IMR-90 (cell line): ENCODE measurements around the gene AK1. TPM values are rescaled to one million over a fixed set of nuclear protein-coding genes. Genes with fewer than 3 reads are reported as not detected.

Experiments used
- ATAC-seq: fragments of 200-7000 bp; cut with Tn5 transposase; 2 replicates; pipeline ENCODE4 v1.9.1; 2020; ENCODE audit warnings: low read depth, mild to moderate bottlenecking, moderate library complexity
- BruUV-seq: library from RNA; stranded (reverse); fragments of 400-500 nt; replicated peaks from 2 replicates; lab custom pipeline; 2021; lab: Mats Ljungman, UMichigan
- CTCF ChIA-PET: fragments of 300-600 bp; formaldehyde crosslinking; extraction: SDS; loops from one replicate; lab custom pipeline; 2021; ENCODE audit warnings: antibody characterized with exemption; lab: Yijun Ruan, JAX
- POLR2A ChIA-PET: fragments of 300-600 bp; sonication (Branson Sonifier 250); formaldehyde crosslinking; loops from one replicate; lab custom pipeline; 2022; ENCODE audit warnings: antibody characterized with exemption; ENCODE audit not compliant: unreplicated experiment; lab: Charles Lee
- DNase-seq: peaks from one replicate; pipeline ENCODE4 v3.0.0; 2013
- H2AFZ ChIP-seq: replicated peaks from 2 replicates; pipeline ENCODE3; 2013; ENCODE audit warnings: low read length, mild to moderate bottlenecking; ENCODE audit not compliant: poor library complexity
- H2AK5ac ChIP-seq: 2 replicates; pipeline ENCODE4 v1.6.1; 2013; ENCODE audit warnings: low read depth, low read length, inconsistent platforms
- H2AK9ac ChIP-seq: replicated peaks from 2 replicates; pipeline ENCODE3; 2013; ENCODE audit warnings: mild to moderate bottlenecking, low read depth, low read length, moderate library complexity; ENCODE audit not compliant: poor library complexity
- H2BK120ac ChIP-seq: 2 replicates; pipeline ENCODE4 v1.6.1; 2013; ENCODE audit warnings: low read depth, low read length, inconsistent platforms
- H2BK15ac ChIP-seq: 3 replicates; pipeline ENCODE4 v1.6.1; 2013; ENCODE audit warnings: low read depth, low read length, inconsistent platforms
- H2BK20ac ChIP-seq: 2 replicates; pipeline ENCODE4 v1.6.1; 2013; ENCODE audit warnings: low read depth, mild to moderate bottlenecking, inconsistent platforms, low read length, moderate library complexity
- H2BK5ac ChIP-seq: 2 replicates; pipeline ENCODE4 v1.6.1; 2013; ENCODE audit warnings: mild to moderate bottlenecking, low read depth, low read length, inconsistent platforms; ENCODE audit not compliant: poor library complexity, severe bottlenecking
- H3K14ac ChIP-seq: replicated peaks from 2 replicates; pipeline ENCODE4 v1.6.1; 2013; ENCODE audit warnings: low read depth, low read length, inconsistent platforms
- H3K18ac ChIP-seq: 2 replicates; pipeline ENCODE4 v1.6.1; 2013; ENCODE audit warnings: low read depth, low read length, control low read depth
- H3K23ac ChIP-seq: 2 replicates; pipeline ENCODE4 v1.6.1; 2013; ENCODE audit warnings: low read depth, low read length, inconsistent platforms
- H3K27ac ChIP-seq: 2 replicates; pipeline ENCODE4 v1.5.1; 2013; ENCODE audit warnings: mild to moderate bottlenecking, control low read depth, low read length; ENCODE audit not compliant: insufficient read depth
- H3K27me3 ChIP-seq: 2 replicates; pipeline ENCODE4 v1.6.1; 2013; ENCODE audit warnings: low read length; ENCODE audit not compliant: control insufficient read depth, insufficient read depth
- H3K36me3 ChIP-seq: 2 replicates; pipeline ENCODE4 v1.6.1; 2013; ENCODE audit warnings: low read length, mixed read lengths; ENCODE audit not compliant: control insufficient read depth, insufficient read depth
- H3K4ac ChIP-seq: 2 replicates; pipeline ENCODE4 v1.6.1; 2013; ENCODE audit warnings: low read depth, low read length, inconsistent platforms
- H3K4me1 ChIP-seq: 2 replicates; pipeline ENCODE4 v1.6.1; 2013; ENCODE audit warnings: low read length, mixed read lengths; ENCODE audit not compliant: control insufficient read depth, insufficient read depth
- H3K4me2 ChIP-seq: 2 replicates; pipeline ENCODE4 v1.6.1; 2013; ENCODE audit warnings: low read depth, mild to moderate bottlenecking, control low read depth, low read length, moderate library complexity
- H3K4me3 ChIP-seq: 2 replicates; pipeline ENCODE4 v1.5.1; 2013; ENCODE audit warnings: low read depth, mild to moderate bottlenecking, control low read depth, low read length, moderate library complexity; ENCODE audit not compliant: insufficient read depth
- H3K56ac ChIP-seq: 2 replicates; pipeline ENCODE4 v1.6.1; 2013; ENCODE audit warnings: low read length, inconsistent platforms; ENCODE audit not compliant: insufficient read depth; ENCODE audit errors: extremely low read depth
- H3K79me1 ChIP-seq, 2 experiments: 2 replicates each; pipeline ENCODE4 v1.6.1; 2013; ENCODE audit warnings: low read length in 2 of 2, inconsistent platforms in 1 of 2, low read depth in 1 of 2
- H3K9ac ChIP-seq: 2 replicates; pipeline ENCODE4 v1.6.1; 2013; ENCODE audit warnings: low read depth, low read length, control low read depth
- H3K9me1 ChIP-seq: 2 replicates; pipeline ENCODE4 v1.6.1; 2013; ENCODE audit warnings: low read length, inconsistent platforms; ENCODE audit not compliant: insufficient read depth
- H3K9me3 ChIP-seq: 2 replicates; pipeline ENCODE4 v1.6.1; 2013; ENCODE audit warnings: low read length; ENCODE audit not compliant: control insufficient read depth, insufficient read depth
- H4K20me1 ChIP-seq: 2 replicates; pipeline ENCODE4 v1.6.1; 2013; ENCODE audit warnings: low read length, inconsistent platforms; ENCODE audit not compliant: insufficient read depth
- H4K5ac ChIP-seq: 2 replicates; pipeline ENCODE4 v1.6.1; 2013; ENCODE audit warnings: mild to moderate bottlenecking, low read depth, low read length, control low read depth
- H4K8ac ChIP-seq, 2 experiments: 2 replicates each; pipeline ENCODE4 v1.6.1; 2013; ENCODE audit warnings: low read depth in 2 of 2, low read length in 2 of 2, control low read depth in 1 of 2, inconsistent platforms in 1 of 2
- H4K91ac ChIP-seq: 2 replicates; pipeline ENCODE4 v1.6.1; 2013; ENCODE audit warnings: low read depth, low read length, inconsistent platforms; ENCODE audit not compliant: insufficient read depth
- BHLHE40 ChIP-seq: fragments of 150-350 bp; IDR thresholded peaks from 2 replicates; pipeline ENCODE4 v1.6.1; 2016; ENCODE audit warnings: mild to moderate bottlenecking, low read depth, low read length
- CEBPB ChIP-seq: IDR thresholded peaks from 2 replicates; pipeline ENCODE4 v1.6.1; 2012; ENCODE audit warnings: low read depth, low read length, improper control_type of control experiment
- CHD1 ChIP-seq: IDR thresholded peaks from 2 replicates; pipeline ENCODE4 v1.6.1; 2012; ENCODE audit warnings: low read depth, low read length, improper control_type of control experiment
- FOS ChIP-seq: fragments of 150-350 bp; IDR thresholded peaks from 2 replicates; pipeline ENCODE4 v1.6.1; 2016; ENCODE audit warnings: low read depth, low read length
- MAFK ChIP-seq: IDR thresholded peaks from 2 replicates; pipeline ENCODE4 v1.6.1; 2012; ENCODE audit warnings: low read depth, low read length, improper control_type of control experiment
- MAZ ChIP-seq: IDR thresholded peaks from 2 replicates; pipeline ENCODE4 v1.6.1; 2012; ENCODE audit warnings: low read depth, mild to moderate bottlenecking, low read length, improper control_type of control experiment, moderate library complexity, borderline replicate concordance
- MXI1 ChIP-seq: IDR thresholded peaks from 2 replicates; pipeline ENCODE4 v1.6.1; 2012; ENCODE audit warnings: low read depth, mild to moderate bottlenecking, low read length, moderate library complexity, borderline replicate concordance
- NFE2L2 ChIP-seq: fragments of 150-350 bp; IDR thresholded peaks from 2 replicates; pipeline ENCODE4 v1.6.1; 2016; ENCODE audit warnings: low read depth, mild to moderate bottlenecking, low read length
- POLR2A ChIP-seq: IDR thresholded peaks from 2 replicates; pipeline ENCODE4 v1.6.1; 2012; ENCODE audit warnings: mild to moderate bottlenecking, low read depth, low read length
- RAD21 ChIP-seq: IDR thresholded peaks from 2 replicates; pipeline ENCODE4 v1.6.1; 2012; ENCODE audit warnings: low read length, improper control_type of control experiment
- RCOR1 ChIP-seq: IDR thresholded peaks from 2 replicates; pipeline ENCODE4 v1.6.1; 2012; ENCODE audit warnings: mild to moderate bottlenecking, low read length, improper control_type of control experiment; ENCODE audit not compliant: insufficient replicate concordance
- RFX5 ChIP-seq: IDR thresholded peaks from 2 replicates; pipeline ENCODE4 v1.8.0; 2012; ENCODE audit warnings: low read depth, mild to moderate bottlenecking, low read length, moderate library complexity
- SMC3 ChIP-seq: fragments of 150-350 bp; IDR thresholded peaks from 2 replicates; pipeline ENCODE4 v1.6.1; 2016; ENCODE audit warnings: low read depth, mild to moderate bottlenecking, antibody characterized with exemption, low read length, moderate library complexity
- USF2 ChIP-seq: fragments of 150-350 bp; IDR thresholded peaks from 2 replicates; pipeline ENCODE4 v1.6.1; 2017; ENCODE audit warnings: mild to moderate bottlenecking, antibody characterized with exemption, low read length, low read depth
- WGBS, 2 experiments: methylation state at CpG; one replicate each; pipeline versions ENCODE4 v1.1.5 to v1.1.7; 2013; ENCODE audit warnings: missing lambda C conversion rate in 2 of 2; ENCODE audit not compliant: insufficient read length in 1 of 2; ENCODE audit errors: extremely low coverage in 2 of 2; 5-methylcytosine and 5-hydroxymethylcytosine counted together
- dilution Hi-C: fragments of 300-500 bp; cut with HindIII; formaldehyde crosslinking; loops from one replicate; pipeline ENCODE4 v1.14.3; 2018; ENCODE audit warnings: low sequenced_read_pairs; ENCODE audit not compliant: unreplicated experiment
- in situ Hi-C: fragments of 300-500 bp; cut with MboI; formaldehyde crosslinking; loops from 3 replicates; pipeline ENCODE4 v1.14.3; 2019; ENCODE audit warnings: low sequenced_read_pairs, inconsistent platforms, mixed read lengths
- intact Hi-C: fragments of 100-400 bp; cut with micrococcal nuclease; formaldehyde crosslinking; loops from 2 replicates; pipeline ENCODE4 v1.10.0; 2022
- polyA plus RNA-seq, 3 experiments: library from polyadenylated mRNA; depleted of rRNA; stranded (reverse); fragments of >200 nt; gene quantifications; 2 replicates each; pipeline ENCODE4 v1.2.3, GENCODE V29; 2012; ENCODE audit warnings: low replicate concordance in 1 of 3
- total RNA-seq: library from RNA; depleted of rRNA; stranded (reverse); fragments of >200 nt; gene quantifications from 2 replicates; pipeline ENCODE4 v1.2.3, GENCODE V29; 2012
- TF ChIP-seq, protein P1 (sequence below): conservative IDR thresholded peaks from 2 replicates; pipeline ENCODE4 v1.5.1; 2012; ENCODE audit warnings: mild to moderate bottlenecking, low read depth, low read length, improper control_type of control experiment
- TF ChIP-seq, protein P2 (sequence below): fragments of 150-350 bp; IDR thresholded peaks from 2 replicates; pipeline ENCODE4 v1.6.1; 2016; ENCODE audit warnings: low read depth, mild to moderate bottlenecking, low read length, moderate library complexity, borderline replicate concordance

The AK1 gene
- total and polyA plus RNA-seq, 2 of the 4 experiments (the other 2 are of a cell fraction), result 44.8 to 119 TPM

DNA sequence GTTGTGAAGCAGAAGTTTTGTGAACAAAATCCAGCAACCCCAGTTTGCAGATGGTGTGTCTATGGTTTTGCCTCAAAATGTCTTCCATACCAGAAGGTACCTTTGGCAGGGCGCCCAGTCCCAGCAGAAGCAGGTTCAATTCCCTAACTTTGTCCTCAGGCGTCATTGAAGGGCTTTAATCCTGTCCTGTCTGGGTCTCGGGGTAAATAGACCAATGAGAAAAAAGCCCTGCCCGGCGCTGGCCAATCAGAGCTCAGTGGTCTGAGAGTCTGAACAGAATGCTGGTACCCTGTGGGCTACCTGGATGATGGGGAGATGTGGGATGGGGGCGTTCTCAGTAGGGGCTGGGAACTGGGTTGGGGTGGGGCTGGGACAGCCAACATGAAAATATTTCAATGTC lies 45.6 kb upstream of the AK1 start:
- no peaks in the 10 kb centered on the region for H3K36me3 ChIP-seq
- H3K18ac ChIP-seq, result no peak overlapping the region; the same call in 1 of the 2 replicates
- H4K5ac ChIP-seq, result no peak overlapping the region
- H3K9me1 ChIP-seq, result peaks cover 19% of the 10 kb centered on the region
- H3K4me2 ChIP-seq, result no peak overlapping the region
- peak overlapping the region; percentile 76; the same call in 1 of the 2 replicates for H4K91ac ChIP-seq
- peak overlapping the region; percentile 85; the same call in 1 of the 2 replicates for H2BK20ac ChIP-seq
- dilution Hi-C loops, result no loop called here
- H3K9ac ChIP-seq, result no peak overlapping the region
- H3K4me1 ChIP-seq, result peaks cover 17% of the 10 kb centered on the region
- CTCF ChIA-PET, result no interaction called here
- POLR2A ChIA-PET, result no interaction called here
- H2AFZ ChIP-seq, result peak overlapping the region; percentile 86
- 53% methylated on average over 4 of the region's 6 CpGs; no CpG with 5 or more reads in 1 of the 2 experiments for WGBS, 2 experiments
- H4K20me1 ChIP-seq, result peaks cover 6% of the 10 kb centered on the region
- DNase-seq, result no peak
- no TSS peak for BruUV-seq
- H3K23ac ChIP-seq, result no peak overlapping the region; the same call in 1 of the 2 replicates
- H4K8ac ChIP-seq, result peak overlapping the region; percentile 34 to 79; a peak in 2 of 4 replicates
- ATAC-seq, result no peak
- H2AK9ac ChIP-seq, result no peak overlapping the region
- intact Hi-C loops, result loop anchor here (10.0 kb wide), 2 partner anchors 418 to 718 kb away; no protein-coding TSS in a partner anchor
- peaks cover 0 to 5% of the 10 kb centered on the region in 2 experiments; a peak in 1 of 4 replicates for H3K79me1 ChIP-seq
- H3K27ac ChIP-seq, result peak overlapping the region; percentile 62; the same call in 1 of the 2 replicates
- no peak for TF ChIP-seq RCOR1
- TF ChIP-seq CHD1, result no peak
- no peak for TF ChIP-seq MAFK
- no peak for TF ChIP-seq RFX5
- TF ChIP-seq, protein P1, sequence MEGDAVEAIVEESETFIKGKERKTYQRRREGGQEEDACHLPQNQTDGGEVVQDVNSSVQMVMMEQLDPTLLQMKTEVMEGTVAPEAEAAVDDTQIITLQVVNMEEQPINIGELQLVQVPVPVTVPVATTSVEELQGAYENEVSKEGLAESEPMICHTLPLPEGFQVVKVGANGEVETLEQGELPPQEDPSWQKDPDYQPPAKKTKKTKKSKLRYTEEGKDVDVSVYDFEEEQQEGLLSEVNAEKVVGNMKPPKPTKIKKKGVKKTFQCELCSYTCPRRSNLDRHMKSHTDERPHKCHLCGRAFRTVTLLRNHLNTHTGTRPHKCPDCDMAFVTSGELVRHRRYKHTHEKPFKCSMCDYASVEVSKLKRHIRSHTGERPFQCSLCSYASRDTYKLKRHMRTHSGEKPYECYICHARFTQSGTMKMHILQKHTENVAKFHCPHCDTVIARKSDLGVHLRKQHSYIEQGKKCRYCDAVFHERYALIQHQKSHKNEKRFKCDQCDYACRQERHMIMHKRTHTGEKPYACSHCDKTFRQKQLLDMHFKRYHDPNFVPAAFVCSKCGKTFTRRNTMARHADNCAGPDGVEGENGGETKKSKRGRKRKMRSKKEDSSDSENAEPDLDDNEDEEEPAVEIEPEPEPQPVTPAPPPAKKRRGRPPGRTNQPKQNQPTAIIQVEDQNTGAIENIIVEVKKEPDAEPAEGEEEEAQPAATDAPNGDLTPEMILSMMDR, result no peak
- no peak for TF ChIP-seq MAZ
- TF ChIP-seq RAD21, result no peak
- TF ChIP-seq USF2, result no peak
- TF ChIP-seq CEBPB, result no peak
- TF ChIP-seq BHLHE40, result no peak
- no peak for TF ChIP-seq FOS
- no peak for TF ChIP-seq POLR2A
- TF ChIP-seq SMC3, result no peak
- TF ChIP-seq NFE2L2, result no peak
- TF ChIP-seq, protein P2, sequence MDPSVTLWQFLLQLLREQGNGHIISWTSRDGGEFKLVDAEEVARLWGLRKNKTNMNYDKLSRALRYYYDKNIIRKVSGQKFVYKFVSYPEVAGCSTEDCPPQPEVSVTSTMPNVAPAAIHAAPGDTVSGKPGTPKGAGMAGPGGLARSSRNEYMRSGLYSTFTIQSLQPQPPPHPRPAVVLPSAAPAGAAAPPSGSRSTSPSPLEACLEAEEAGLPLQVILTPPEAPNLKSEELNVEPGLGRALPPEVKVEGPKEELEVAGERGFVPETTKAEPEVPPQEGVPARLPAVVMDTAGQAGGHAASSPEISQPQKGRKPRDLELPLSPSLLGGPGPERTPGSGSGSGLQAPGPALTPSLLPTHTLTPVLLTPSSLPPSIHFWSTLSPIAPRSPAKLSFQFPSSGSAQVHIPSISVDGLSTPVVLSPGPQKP, result no peak
- no peak for TF ChIP-seq MXI1
- in situ Hi-C loops, result loop anchor here (5.0 kb wide), 1 partner anchor 336 kb away; no protein-coding TSS in a partner anchor
- H3K4ac ChIP-seq, result peak overlapping the region; percentile 88
- no peak overlapping the region for H3K56ac ChIP-seq
- H3K14ac ChIP-seq, result peak overlapping the region; percentile 80; the same call in 1 of the 2 replicates
- H2BK5ac ChIP-seq, result peak overlapping the region; percentile 86
- H2BK15ac ChIP-seq, result peak overlapping the region; percentile 92; the same call in 2 of the 3 replicates
- peak overlapping the region; percentile 93 for H2AK5ac ChIP-seq
- no peak overlapping the region for H3K4me3 ChIP-seq
- no peaks in the 10 kb centered on the region for H3K9me3 ChIP-seq
- no peaks in the 10 kb centered on the region for H3K27me3 ChIP-seq
- peak overlapping the region; percentile 81 for H2BK120ac ChIP-seq
